NCI-H82 treated with DMSO at 0.1 percent for 48 hours (cell line): ENCODE results near the gene FAAP100.

Experiments used
- DNase-seq: peaks from one replicate; lab custom pipeline; 2025; ENCODE audit not compliant: unreplicated experiment; lab: John Stamatoyannopoulos, UW

Gene FAAP100

DNA sequence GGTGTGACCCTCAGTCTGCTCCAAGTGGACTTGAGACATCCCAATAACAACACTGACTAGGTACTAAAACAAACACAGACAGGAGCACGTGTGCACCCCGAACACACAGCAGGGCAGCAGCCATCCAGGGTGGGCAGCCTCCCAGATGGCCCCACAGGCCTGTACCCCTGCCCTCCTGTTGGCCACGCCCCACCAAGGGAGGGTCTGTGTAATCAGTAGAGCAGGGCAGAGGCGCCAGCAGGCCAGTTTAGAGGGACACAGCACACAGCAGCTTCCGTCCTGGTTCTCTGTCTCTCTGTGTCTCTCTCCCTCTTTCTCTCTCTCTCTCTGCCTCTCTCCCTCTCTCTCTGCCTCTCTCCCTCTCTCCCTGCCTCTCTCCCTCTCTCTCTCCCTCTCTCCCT, 61.0 kb downstream of the FAAP100 start:
- no peak for DNase-seq

DNA sequence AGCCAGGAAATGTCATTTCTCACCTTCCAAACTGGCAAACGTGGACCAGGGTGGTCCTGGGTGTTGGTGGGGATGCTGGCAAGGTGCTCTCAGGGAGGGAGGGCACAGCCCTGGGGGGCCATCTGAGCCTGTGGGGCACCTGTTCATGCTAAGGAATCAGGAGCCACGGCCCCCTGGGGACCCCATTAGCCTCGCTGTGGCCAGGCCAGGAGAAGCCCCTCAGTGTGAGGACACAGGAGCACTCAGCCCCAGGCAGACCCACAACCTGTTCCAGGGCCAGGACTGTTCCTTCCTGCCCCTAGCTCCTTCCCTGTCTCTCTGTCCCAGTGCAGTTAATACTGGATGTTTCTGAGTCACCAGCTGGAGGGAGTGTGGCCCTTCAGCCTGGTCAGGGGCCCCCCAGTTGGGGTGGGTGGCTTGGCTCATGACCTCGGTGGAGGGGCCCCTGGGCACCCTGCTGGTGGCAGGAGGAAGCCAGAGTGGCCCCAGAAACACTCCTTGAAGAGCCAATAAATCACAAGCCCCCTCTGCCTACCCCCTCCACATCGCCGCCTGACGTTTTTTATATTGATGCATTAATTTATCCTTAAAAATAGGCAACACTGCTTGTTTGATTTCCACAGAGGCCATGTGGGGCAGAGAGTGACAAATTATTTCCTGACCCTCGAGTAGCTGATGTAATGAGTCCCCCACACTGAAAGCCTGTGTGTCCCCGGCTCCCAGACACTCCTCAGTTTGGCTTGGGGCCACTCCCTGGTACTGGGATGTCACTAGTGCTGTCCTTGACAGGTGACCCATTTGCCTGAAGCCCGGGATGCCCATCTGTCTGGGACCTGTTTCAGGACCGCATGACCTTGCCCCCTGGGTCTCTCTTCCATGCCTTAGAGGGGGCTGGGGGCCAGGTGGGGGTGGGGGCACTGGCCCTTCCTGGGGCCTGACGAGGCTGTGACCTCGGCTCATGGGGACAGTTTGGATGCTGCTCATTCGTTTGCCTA, 61.9 kb downstream of the FAAP100 start:
- DNase-seq = no peak
